ENCODE measurements around the gene TMEM132C.
"Not testable (repeated sequence)": the region's sequence is repeated elsewhere in the genome, so short reads cannot be mapped to it uniquely, and the experiment has no call there.

Gene TMEM132C

GRCh38 chr12:128267131-128267622, at the start of gene TMEM132C:
Gene TMEM132C (plus strand): TSS chr12:128267170. CDS start chr12:128267403, 233 bp downstream.
- DNase-seq, result no peak

- DNase-seq, result no peak
Measured at GRCh38 chr12:128224226-128224625, 42.7 kb upstream of the TMEM132C start.

GRCh38 chr12:128228581-128228980, 38.4 kb upstream of the TMEM132C start:
- DNase-seq, result no peak

GRCh38 chr12:128235635-128236417, 31.1 kb upstream of the TMEM132C start:
- DNase-seq, result no peak

- DNase-seq, result no peak
Measured at GRCh38 chr12:128236525-128236924, 30.4 kb upstream of the TMEM132C start.

GRCh38 chr12:128240745-128241144, 26.2 kb upstream of the TMEM132C start:
- no peak for DNase-seq

GRCh38 chr12:128245121-128245520, 21.8 kb upstream of the TMEM132C start:
- DNase-seq, result no peak

- no peak for DNase-seq
Measured at GRCh38 chr12:128245905-128246304, 21.1 kb upstream of the TMEM132C start.

- no peak for DNase-seq
Measured at GRCh38 chr12:128250096-128250495, 16.9 kb upstream of the TMEM132C start.

GRCh38 chr12:128253829-128254228, 13.1 kb upstream of the TMEM132C start:
- DNase-seq, result not testable (repeated sequence)

- no peak for DNase-seq
Measured at GRCh38 chr12:128258866-128259555, 8.0 kb upstream of the TMEM132C start.

- DNase-seq, result no peak
Measured at GRCh38 chr12:128259556-128260070, 7.4 kb upstream of the TMEM132C start.

- no peak for DNase-seq
Measured at GRCh38 chr12:128261757-128262156, 5.2 kb upstream of the TMEM132C start.

GRCh38 chr12:128265566-128265965, 1.4 kb upstream of the TMEM132C start:
- DNase-seq, result no peak

GRCh38 chr12:128266086-128266485, 884 bp upstream of the TMEM132C start:
- no peak for DNase-seq

GRCh38 chr12:128266541-128267130, 334 bp upstream of the TMEM132C start:
- DNase-seq, result no peak

GRCh38 chr12:128267651-128268378, 845 bp downstream of the TMEM132C start:
- no peak for DNase-seq

GRCh38 chr12:128268379-128268995, 1.5 kb downstream of the TMEM132C start:
- DNase-seq, result no peak

- no peak for DNase-seq
Measured at GRCh38 chr12:128269181-128269591, 2.2 kb downstream of the TMEM132C start.

GRCh38 chr12:128276471-128276870, 9.5 kb downstream of the TMEM132C start:
- no peak for DNase-seq

GRCh38 chr12:128286970-128287369, 20.0 kb downstream of the TMEM132C start:
- no peak for DNase-seq

- DNase-seq, result no peak
Measured at GRCh38 chr12:128288357-128288756, 21.4 kb downstream of the TMEM132C start.
